Activated naive CD8-positive, alpha-beta T cell (primary cell): ENCODE measurements around the gene RXRA.

ENCODE experiments used
- H3K27ac Mint-ChIP-seq: one replicate; pipeline ENCODE4 v1.8.0; 2021; ENCODE audit warnings: mixed read lengths
- H3K27me3 Mint-ChIP-seq: one replicate; pipeline ENCODE4 v1.8.0; 2021; ENCODE audit warnings: mixed read lengths
- H3K36me3 Mint-ChIP-seq: one replicate; pipeline ENCODE4 v1.8.0; 2021; ENCODE audit warnings: mixed read lengths
- H3K4me1 Mint-ChIP-seq: one replicate; pipeline ENCODE4 v1.8.0; 2021; ENCODE audit warnings: low read depth, mixed read lengths
- H3K4me3 Mint-ChIP-seq: one replicate; pipeline ENCODE4 v1.8.0; 2021; ENCODE audit warnings: mild to moderate bottlenecking, mixed read lengths
- H3K9me3 Mint-ChIP-seq: one replicate; pipeline ENCODE4 v1.8.0; 2021; ENCODE audit warnings: low read depth, mixed read lengths

Gene RXRA

GRCh38 chr9:134460896-134461295 is 134.6 kb downstream of the RXRA start:
- no peak overlapping the region for H3K4me3 Mint-ChIP-seq

GRCh38 chr9:134461426-134461982 is 135.2 kb downstream of the RXRA start:
- H3K27ac Mint-ChIP-seq, result no peak overlapping the region
- no peak overlapping the region for H3K4me3 Mint-ChIP-seq
- H3K9me3 Mint-ChIP-seq, result no peaks in the 10 kb centered on the region
- H3K36me3 Mint-ChIP-seq, result no peaks in the 10 kb centered on the region
- H3K27me3 Mint-ChIP-seq, result no peaks in the 10 kb centered on the region
- peaks cover 8% of the 10 kb centered on the region for H3K4me1 Mint-ChIP-seq

More at GRCh38 chr9:134460896-134461295, 134.6 kb downstream of the RXRA start:
- Mint-ChIP-seq H3K36me3 (no peaks in the 10 kb centered on the region), H3K9me3 (no peaks in the 10 kb centered on the region), H3K4me1 (peaks cover 11% of the 10 kb centered on the region), H3K27me3 (no peaks in the 10 kb centered on the region), H3K27ac (no peak overlapping the region)

- no peaks in the 10 kb centered on the region for H3K27me3 Mint-ChIP-seq
- no peaks in the 10 kb centered on the region for H3K36me3 Mint-ChIP-seq
- H3K27ac Mint-ChIP-seq, result no peak overlapping the region
- H3K9me3 Mint-ChIP-seq, result no peaks in the 10 kb centered on the region
- H3K4me1 Mint-ChIP-seq, result peaks cover 5% of the 10 kb centered on the region
- no peak overlapping the region for H3K4me3 Mint-ChIP-seq
These were observed 136.1 kb downstream of the RXRA start for GRCh38 chr9:134462318-134462717.

- H3K9me3 Mint-ChIP-seq, result no peaks in the 10 kb centered on the region
- H3K27ac Mint-ChIP-seq, result no peak overlapping the region
- H3K36me3 Mint-ChIP-seq, result no peaks in the 10 kb centered on the region
- no peaks in the 10 kb centered on the region for H3K27me3 Mint-ChIP-seq
- peaks cover 5% of the 10 kb centered on the region for H3K4me1 Mint-ChIP-seq
- H3K4me3 Mint-ChIP-seq, result no peak overlapping the region
These were observed 137.0 kb downstream of the RXRA start for GRCh38 chr9:134463280-134463679.

- Mint-ChIP-seq H3K4me1 (peaks cover 4% of the 10 kb centered on the region), H3K36me3 (no peaks in the 10 kb centered on the region), H3K9me3 (no peaks in the 10 kb centered on the region), H3K27ac (no peak overlapping the region), H3K4me3 (no peak overlapping the region), H3K27me3 (no peaks in the 10 kb centered on the region)
These were observed 140.8 kb downstream of the RXRA start for GRCh38 chr9:134466869-134467616.

GRCh38 chr9:134468358-134468757 is 142.1 kb downstream of the RXRA start:
- no peaks in the 10 kb centered on the region for H3K36me3 Mint-ChIP-seq
- H3K27ac Mint-ChIP-seq, result no peak overlapping the region
- H3K9me3 Mint-ChIP-seq, result no peaks in the 10 kb centered on the region
- no peaks in the 10 kb centered on the region for H3K27me3 Mint-ChIP-seq
- H3K4me3 Mint-ChIP-seq, result no peak overlapping the region
- H3K4me1 Mint-ChIP-seq, result no peaks in the 10 kb centered on the region

GRCh38 chr9:134469041-134469875 is 143.0 kb downstream of the RXRA start:
- no peaks in the 10 kb centered on the region for H3K36me3 Mint-ChIP-seq
- H3K27ac Mint-ChIP-seq, result no peak overlapping the region
- H3K9me3 Mint-ChIP-seq, result no peaks in the 10 kb centered on the region
- H3K27me3 Mint-ChIP-seq, result no peaks in the 10 kb centered on the region
- no peaks in the 10 kb centered on the region for H3K4me1 Mint-ChIP-seq
- H3K4me3 Mint-ChIP-seq, result no peak overlapping the region

GRCh38 chr9:134472256-134472655 is 146.0 kb downstream of the RXRA start:
- H3K9me3 Mint-ChIP-seq, result no peaks in the 10 kb centered on the region
- H3K27me3 Mint-ChIP-seq, result no peaks in the 10 kb centered on the region
- no peaks in the 10 kb centered on the region for H3K36me3 Mint-ChIP-seq
- no peak overlapping the region for H3K27ac Mint-ChIP-seq
- H3K4me1 Mint-ChIP-seq, result peaks cover 6% of the 10 kb centered on the region
- H3K4me3 Mint-ChIP-seq, result no peak overlapping the region

- no peaks in the 10 kb centered on the region for H3K27me3 Mint-ChIP-seq
- H3K9me3 Mint-ChIP-seq, result no peaks in the 10 kb centered on the region
- H3K4me1 Mint-ChIP-seq, result peaks cover 11% of the 10 kb centered on the region
- H3K27ac Mint-ChIP-seq, result no peak overlapping the region
- H3K36me3 Mint-ChIP-seq, result no peaks in the 10 kb centered on the region
- no peak overlapping the region for H3K4me3 Mint-ChIP-seq
These were observed 147.1 kb downstream of the RXRA start for GRCh38 chr9:134473141-134474054.

- H3K4me1 Mint-ChIP-seq, result peaks cover 11% of the 10 kb centered on the region
- no peaks in the 10 kb centered on the region for H3K9me3 Mint-ChIP-seq
- no peaks in the 10 kb centered on the region for H3K36me3 Mint-ChIP-seq
- no peak overlapping the region for H3K27ac Mint-ChIP-seq
- no peak overlapping the region for H3K4me3 Mint-ChIP-seq
- no peaks in the 10 kb centered on the region for H3K27me3 Mint-ChIP-seq
These were observed 147.8 kb downstream of the RXRA start for GRCh38 chr9:134474055-134474370.

- H3K36me3 Mint-ChIP-seq, result no peaks in the 10 kb centered on the region
These were observed 148.9 kb downstream of the RXRA start for GRCh38 chr9:134475011-134475790.

GRCh38 chr9:134476272-134476941 is 150.2 kb downstream of the RXRA start:
- no peaks in the 10 kb centered on the region for H3K9me3 Mint-ChIP-seq
- peak overlapping the region; percentile 87 for H3K27ac Mint-ChIP-seq
- no peaks in the 10 kb centered on the region for H3K36me3 Mint-ChIP-seq
- H3K4me3 Mint-ChIP-seq, result no peak overlapping the region
- H3K27me3 Mint-ChIP-seq, result no peaks in the 10 kb centered on the region
- H3K4me1 Mint-ChIP-seq, result peaks cover 11% of the 10 kb centered on the region

More at GRCh38 chr9:134475011-134475790, 148.9 kb downstream of the RXRA start:
- Mint-ChIP-seq H3K4me3 (peak overlapping the region; percentile 20), H3K27me3 (no peaks in the 10 kb centered on the region), H3K4me1 (peaks cover 11% of the 10 kb centered on the region), H3K9me3 (no peaks in the 10 kb centered on the region), H3K27ac (peak overlapping the region; percentile 94)

GRCh38 chr9:134476942-134477335 is 150.7 kb downstream of the RXRA start:
- Mint-ChIP-seq H3K4me3 (no peak overlapping the region), H3K9me3 (no peaks in the 10 kb centered on the region), H3K36me3 (no peaks in the 10 kb centered on the region), H3K27ac (peak overlapping the region; percentile 87), H3K4me1 (peaks cover 11% of the 10 kb centered on the region), H3K27me3 (no peaks in the 10 kb centered on the region)
